ENCODE data around the gene COPB2.

COPB2 gene

GRCh38 chr3:139389552-139390368 is at the start of gene COPB2:
Gene COPB2 (minus strand): TSS chr3:139389647. CDS start chr3:139389550, 97 bp downstream.
- no peak for TF ChIP-seq SUZ12 (IDR thresholded peaks at IDR 0.05; ENCODE audit: extremely low read depth, insufficient read depth, insufficient read length)
- no peak for TF ChIP-seq YY1 (IDR thresholded peaks at IDR 0.05; ENCODE audit: insufficient read depth, insufficient read length)
- TF ChIP-seq ZNF274 (IDR thresholded peaks at IDR 0.05; ENCODE audit: low read depth, low read length): no peak
- Histone ChIP-seq H3K27me3 (ENCODE audit: insufficient read depth, insufficient read length) (no peaks in the 10 kb centered on the region), H3K4me3 (ENCODE audit: insufficient read length, low read depth) (peak within 1 kb of the TSS; percentile 96), H3K36me3 (ENCODE audit: insufficient read depth, insufficient read length, low read length) (peaks cover 15% of the 10 kb centered on the region), H3K4me1 (ENCODE audit: insufficient read depth, insufficient read length) (no peaks in the 10 kb centered on the region), H3K9me3 (ENCODE audit: insufficient read depth, low read length) (no peaks in the 10 kb centered on the region), H3K9ac (ENCODE audit: insufficient read length, low read depth) (peak within 1 kb of the TSS; percentile 96)
- peak; percentile 99 for DNase-seq (ENCODE audit: low read depth, low spot score)

GRCh38 chr3:139434764-139435307 is 45.4 kb upstream of the COPB2 start:
- Histone ChIP-seq H3K27me3 (ENCODE audit: insufficient read depth, insufficient read length) (no peaks in the 10 kb centered on the region), H3K9ac (ENCODE audit: insufficient read length, low read depth) (no peak overlapping the region), H3K9me3 (ENCODE audit: insufficient read depth, low read length) (no peaks in the 10 kb centered on the region), H3K4me3 (ENCODE audit: insufficient read length, low read depth) (no peak overlapping the region), H3K4me1 (ENCODE audit: insufficient read depth, insufficient read length) (peaks cover 2% of the 10 kb centered on the region), H3K36me3 (ENCODE audit: insufficient read depth, insufficient read length, low read length) (no peaks in the 10 kb centered on the region)
- DNase-seq (ENCODE audit: low read depth, low spot score): no peak
- TF ChIP-seq YY1 (IDR thresholded peaks at IDR 0.05; ENCODE audit: insufficient read depth, insufficient read length) (no peak), ZNF274 (IDR thresholded peaks at IDR 0.05; ENCODE audit: low read depth, low read length) (no peak), SUZ12 (IDR thresholded peaks at IDR 0.05; ENCODE audit: extremely low read depth, insufficient read depth, insufficient read length) (no peak)

GRCh38 chr3:139434228-139434627 is 44.8 kb upstream of the COPB2 start:
- Histone ChIP-seq H3K9me3 (ENCODE audit: insufficient read depth, low read length) (no peaks in the 10 kb centered on the region), H3K4me3 (ENCODE audit: insufficient read length, low read depth) (no peak overlapping the region), H3K4me1 (ENCODE audit: insufficient read depth, insufficient read length) (peaks cover 2% of the 10 kb centered on the region), H3K27me3 (ENCODE audit: insufficient read depth, insufficient read length) (no peaks in the 10 kb centered on the region), H3K9ac (ENCODE audit: insufficient read length, low read depth) (no peak overlapping the region), H3K36me3 (ENCODE audit: insufficient read depth, insufficient read length, low read length) (no peaks in the 10 kb centered on the region)
- no peak for DNase-seq (ENCODE audit: low read depth, low spot score)
- TF ChIP-seq YY1 (IDR thresholded peaks at IDR 0.05; ENCODE audit: insufficient read depth, insufficient read length) (no peak), ZNF274 (IDR thresholded peaks at IDR 0.05; ENCODE audit: low read depth, low read length) (no peak), SUZ12 (IDR thresholded peaks at IDR 0.05; ENCODE audit: extremely low read depth, insufficient read depth, insufficient read length) (no peak)

GRCh38 chr3:139433089-139433488 is 43.6 kb upstream of the COPB2 start:
- Histone ChIP-seq H3K4me1 (ENCODE audit: insufficient read depth, insufficient read length) (peaks cover 2% of the 10 kb centered on the region), H3K27me3 (ENCODE audit: insufficient read depth, insufficient read length) (no peaks in the 10 kb centered on the region), H3K9me3 (ENCODE audit: insufficient read depth, low read length) (no peaks in the 10 kb centered on the region), H3K9ac (ENCODE audit: insufficient read length, low read depth) (no peak overlapping the region), H3K36me3 (ENCODE audit: insufficient read depth, insufficient read length, low read length) (no peaks in the 10 kb centered on the region), H3K4me3 (ENCODE audit: insufficient read length, low read depth) (no peak overlapping the region)
- no peak for DNase-seq (ENCODE audit: low read depth, low spot score)
- TF ChIP-seq SUZ12 (IDR thresholded peaks at IDR 0.05; ENCODE audit: extremely low read depth, insufficient read depth, insufficient read length) (no peak), YY1 (IDR thresholded peaks at IDR 0.05; ENCODE audit: insufficient read depth, insufficient read length) (no peak)

- Histone ChIP-seq H3K4me1 (ENCODE audit: insufficient read depth, insufficient read length) (peaks cover 2% of the 10 kb centered on the region), H3K9me3 (ENCODE audit: insufficient read depth, low read length) (no peaks in the 10 kb centered on the region), H3K36me3 (ENCODE audit: insufficient read depth, insufficient read length, low read length) (no peaks in the 10 kb centered on the region), H3K4me3 (ENCODE audit: insufficient read length, low read depth) (no peak overlapping the region), H3K9ac (ENCODE audit: insufficient read length, low read depth) (no peak overlapping the region), H3K27me3 (ENCODE audit: insufficient read depth, insufficient read length) (no peaks in the 10 kb centered on the region)
- no peak for DNase-seq (ENCODE audit: low read depth, low spot score)
- TF ChIP-seq YY1 (IDR thresholded peaks at IDR 0.05; ENCODE audit: insufficient read depth, insufficient read length) (no peak), ZNF274 (IDR thresholded peaks at IDR 0.05; ENCODE audit: low read depth, low read length) (no peak), SUZ12 (IDR thresholded peaks at IDR 0.05; ENCODE audit: extremely low read depth, insufficient read depth, insufficient read length) (no peak)
Measured at GRCh38 chr3:139430493-139430892, 41.0 kb upstream of the COPB2 start.

- Histone ChIP-seq H3K4me3 (ENCODE audit: insufficient read length, low read depth) (no peak overlapping the region), H3K4me1 (ENCODE audit: insufficient read depth, insufficient read length) (no peaks in the 10 kb centered on the region), H3K27me3 (ENCODE audit: insufficient read depth, insufficient read length) (no peaks in the 10 kb centered on the region), H3K9me3 (ENCODE audit: insufficient read depth, low read length) (no peaks in the 10 kb centered on the region), H3K36me3 (ENCODE audit: insufficient read depth, insufficient read length, low read length) (peaks cover 11% of the 10 kb centered on the region), H3K9ac (ENCODE audit: insufficient read length, low read depth) (no peak overlapping the region)
- peak; percentile 66 for DNase-seq (ENCODE audit: low read depth, low spot score)
- no peak for TF ChIP-seq YY1 (IDR thresholded peaks at IDR 0.05; ENCODE audit: insufficient read depth, insufficient read length)
- TF ChIP-seq SUZ12 (IDR thresholded peaks at IDR 0.05; ENCODE audit: extremely low read depth, insufficient read depth, insufficient read length): no peak
- no peak for TF ChIP-seq ZNF274 (IDR thresholded peaks at IDR 0.05; ENCODE audit: low read depth, low read length)
Measured at GRCh38 chr3:139427283-139428060, 38.0 kb upstream of the COPB2 start.

Measured in NT2/D1 (cell line).